Lower leg skin (tissue), 4 donors: Measurements from ENCODE around the gene APBA2. TPM values are rescaled to one million over a fixed set of nuclear protein-coding genes. Genes with fewer than 3 reads are reported as not detected.

Experiments used
- DNase-seq, 2 donors: peaks; one replicate each; pipeline ENCODE4 v3.0.0-alpha.2; 2019; ENCODE audit warnings: low spot score in 2 of 2
- H3K4me3 ChIP-seq: fragments of 200-600 bp; sonication (generic); 2 replicates; pipeline ENCODE4 v1.5.1; 2017; ENCODE audit warnings: mild to moderate bottlenecking, low read depth; ENCODE audit not compliant: poor library complexity, severe bottlenecking
- CTCF ChIP-seq, 3 donors: fragments of 450-650 bp; IDR thresholded peaks; one replicate each; pipeline ENCODE4 v1.5.1; 2016; ENCODE audit warnings: antibody characterized with exemption in 3 of 3, mild to moderate bottlenecking in 3 of 3, moderate library complexity in 2 of 3
- POLR2A ChIP-seq, 2 donors: fragments of 450-650 bp; IDR thresholded peaks; one replicate each; pipeline ENCODE4 v1.6.1; 2016 to 2017; ENCODE audit warnings: antibody characterized with exemption in 2 of 2, mild to moderate bottlenecking in 1 of 2, moderate library complexity in 1 of 2
- WGBS, 2 donors: methylation state at CpG; one replicate each; pipeline ENCODE4 v1.1.5; 2018; 5-methylcytosine and 5-hydroxymethylcytosine counted together
- intact Hi-C: fragments of 100-400 bp; cut with DNase I; formaldehyde crosslinking; loops from one replicate; pipeline ENCODE4 v1.15.0; 2023; ENCODE audit warnings: low total_unique reads
- total RNA-seq, 4 donors: library from RNA; depleted of rRNA; stranded (reverse); fragments of >200 nt; gene quantifications; one replicate each; pipeline ENCODE4 v1.1.0, GENCODE V29; 2016

Gene APBA2
- total RNA-seq, 4 donors from 2014 or later, result 0.80 to 1.9 (median 1.6) TPM

DNA sequence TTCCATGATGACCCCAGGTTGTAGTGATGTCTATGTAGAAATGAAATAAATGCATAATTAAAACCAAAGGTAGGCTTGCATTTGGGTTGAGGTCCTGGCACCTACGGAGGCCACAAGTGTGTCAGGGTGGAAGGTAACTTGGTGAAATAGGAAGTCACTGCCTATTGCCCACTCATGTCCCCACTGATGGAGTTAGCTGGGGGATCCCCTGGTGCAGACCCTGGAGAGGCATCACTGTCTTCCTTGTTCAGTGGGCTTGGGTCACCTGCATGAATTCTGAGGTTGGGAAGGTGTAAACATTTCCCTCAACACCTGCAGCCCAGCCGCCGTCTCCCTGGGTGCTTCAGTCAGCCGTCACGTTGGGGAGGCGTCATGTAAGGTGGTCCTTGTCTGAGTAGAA, 97.1 kb downstream of the APBA2 start:
- intact Hi-C loops, result no loop called here
- no peak for DNase-seq
- WGBS, 2 donors, result 95 to 96% methylated on average over 6 of the region's 6 CpGs
- TF ChIP-seq CTCF (IDR thresholded peaks at IDR 0.05), result no peak
- TF ChIP-seq POLR2A (IDR thresholded peaks at IDR 0.05), result no peak
- no peak overlapping the region for H3K4me3 ChIP-seq

- H3K4me3 ChIP-seq, result no peak overlapping the region
- TF ChIP-seq POLR2A (IDR thresholded peaks at IDR 0.05) (no peak), CTCF (IDR thresholded peaks at IDR 0.05) (no peak)
- no peak for DNase-seq
- intact Hi-C loops, result no loop called here
- WGBS, 2 donors, result 89 to 95% methylated on average over 20 of the region's 20 CpGs
These were observed 97.9 kb downstream of the APBA2 start for GRCh38 chr15:28983432-28984311.

- TF ChIP-seq CTCF (IDR thresholded peaks at IDR 0.05) (no peak), POLR2A (IDR thresholded peaks at IDR 0.05) (no peak)
- intact Hi-C loops, result no loop called here
- 70 to 72% methylated on average over 9 of the region's 10 CpGs for WGBS, 2 donors
- DNase-seq, result no peak
- H3K4me3 ChIP-seq, result no peak overlapping the region
These were observed 98.9 kb downstream of the APBA2 start for GRCh38 chr15:28984421-28985315.

DNA sequence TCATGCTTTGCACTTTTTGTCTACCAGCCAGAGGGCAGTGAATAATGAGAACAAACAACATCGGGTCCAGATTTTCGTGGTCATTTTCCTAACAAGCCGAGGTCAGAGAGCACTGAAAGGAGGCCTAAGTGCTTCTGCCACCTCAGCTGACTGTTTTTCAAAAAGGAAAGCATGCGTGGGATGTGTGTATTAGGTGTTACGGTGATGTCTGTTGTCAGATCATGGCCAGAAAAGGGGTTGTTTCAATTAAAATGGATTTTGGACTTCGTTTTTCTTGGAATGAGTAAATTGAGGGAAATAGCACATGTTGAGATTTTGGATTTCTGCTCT, 99.5 kb downstream of the APBA2 start:
- intact Hi-C loops, result no loop called here
- DNase-seq, result no peak
- H3K4me3 ChIP-seq, result no peak overlapping the region
- 36 to 37% methylated on average over 6 of the region's 6 CpGs for WGBS, 2 donors
- TF ChIP-seq CTCF (IDR thresholded peaks at IDR 0.05) (no peak), POLR2A (IDR thresholded peaks at IDR 0.05) (no peak)

DNA sequence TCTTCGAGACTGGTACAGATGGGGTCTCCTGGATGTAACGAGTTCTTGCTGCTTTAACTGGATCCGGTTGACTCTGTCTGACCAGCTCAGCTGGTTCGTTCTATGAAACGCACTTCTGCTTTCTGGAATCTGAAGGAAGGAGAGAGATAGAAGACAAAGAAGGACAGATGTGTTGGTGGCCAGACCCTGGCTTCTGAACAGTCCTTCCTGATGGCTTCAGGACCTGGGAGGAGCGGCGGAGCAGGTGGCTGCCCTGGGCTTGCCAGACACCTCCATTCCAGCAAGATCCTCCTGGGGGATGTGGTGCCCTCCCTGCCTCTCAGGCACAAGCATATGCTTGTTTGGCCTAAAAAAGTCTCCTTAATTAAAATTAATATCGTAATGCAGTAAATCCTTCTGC, 99.9 kb downstream of the APBA2 start:
- no peak overlapping the region for H3K4me3 ChIP-seq
- TF ChIP-seq CTCF (IDR thresholded peaks at IDR 0.05) (no peak), POLR2A (IDR thresholded peaks at IDR 0.05) (no peak)
- 49 to 54% methylated on average over 8 of the region's 8 CpGs for WGBS, 2 donors
- intact Hi-C loops, result no loop called here
- peak in 1 of 2 donors; percentile 58 for DNase-seq
